ENCODE results near the gene CTXND2.

DNA sequence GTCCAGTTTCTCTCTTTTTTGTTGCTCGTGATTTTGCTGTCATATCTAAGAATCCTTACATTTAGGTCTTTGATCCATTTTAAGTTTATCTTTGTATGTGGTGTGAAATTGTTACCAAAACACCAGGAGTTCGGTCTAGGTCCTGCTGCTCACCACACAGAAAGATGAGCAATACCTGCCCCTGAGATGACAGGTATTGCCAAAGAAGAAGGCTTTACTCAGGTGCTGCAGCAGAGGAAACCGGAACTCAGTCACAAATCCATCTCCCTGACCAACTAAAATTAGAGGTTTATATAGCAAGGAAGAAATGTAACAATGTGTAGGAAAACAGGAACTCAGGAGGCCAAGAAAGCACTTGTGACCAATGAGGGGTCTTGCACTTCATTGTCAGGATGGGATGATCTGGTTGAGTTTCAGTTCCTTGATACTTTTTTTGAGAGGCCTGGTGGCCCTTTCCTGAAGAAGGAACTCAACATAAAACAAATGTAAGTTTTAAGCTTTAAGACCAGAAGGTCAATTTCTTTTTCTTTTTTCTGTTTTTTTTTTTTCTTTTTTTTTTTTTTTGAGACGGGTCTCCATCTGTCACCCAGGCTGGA, 22.7 kb downstream of the CTXND2 start:
- TF ChIP-seq YY1 (IDR thresholded peaks at IDR 0.05; ENCODE audit: low read depth, low read length): no peak
- TF ChIP-seq EGR1 (IDR thresholded peaks at IDR 0.05; ENCODE audit: borderline replicate concordance, low read depth, low read length): no peak
- TF ChIP-seq, protein P1, sequence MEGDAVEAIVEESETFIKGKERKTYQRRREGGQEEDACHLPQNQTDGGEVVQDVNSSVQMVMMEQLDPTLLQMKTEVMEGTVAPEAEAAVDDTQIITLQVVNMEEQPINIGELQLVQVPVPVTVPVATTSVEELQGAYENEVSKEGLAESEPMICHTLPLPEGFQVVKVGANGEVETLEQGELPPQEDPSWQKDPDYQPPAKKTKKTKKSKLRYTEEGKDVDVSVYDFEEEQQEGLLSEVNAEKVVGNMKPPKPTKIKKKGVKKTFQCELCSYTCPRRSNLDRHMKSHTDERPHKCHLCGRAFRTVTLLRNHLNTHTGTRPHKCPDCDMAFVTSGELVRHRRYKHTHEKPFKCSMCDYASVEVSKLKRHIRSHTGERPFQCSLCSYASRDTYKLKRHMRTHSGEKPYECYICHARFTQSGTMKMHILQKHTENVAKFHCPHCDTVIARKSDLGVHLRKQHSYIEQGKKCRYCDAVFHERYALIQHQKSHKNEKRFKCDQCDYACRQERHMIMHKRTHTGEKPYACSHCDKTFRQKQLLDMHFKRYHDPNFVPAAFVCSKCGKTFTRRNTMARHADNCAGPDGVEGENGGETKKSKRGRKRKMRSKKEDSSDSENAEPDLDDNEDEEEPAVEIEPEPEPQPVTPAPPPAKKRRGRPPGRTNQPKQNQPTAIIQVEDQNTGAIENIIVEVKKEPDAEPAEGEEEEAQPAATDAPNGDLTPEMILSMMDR (IDR thresholded peaks at IDR 0.05; ENCODE audit: control extremely low read depth in 1 of 3, insufficient read depth in 1 of 3, low read depth in 1 of 3, low read length in 3 of 3): no peak
- TF ChIP-seq RXRA (IDR thresholded peaks at IDR 0.05; ENCODE audit: insufficient read depth, low read depth, low read length): no peak
- no peak for TF ChIP-seq POLR2A (IDR thresholded peaks at IDR 0.05; ENCODE audit: control extremely low read depth in 1 of 2, low read depth in 2 of 2, low read length in 2 of 2)

Data from H1 (cell line).